K562 treated with DMSO at 1 percent for 48 hours (cell line): ENCODE measurements around the gene GID4. TPM values are rescaled to one million over a fixed set of nuclear protein-coding genes. Genes with fewer than 3 reads are reported as not detected.

Source experiments
- total RNA-seq: library from RNA; unstranded; fragments of 300-600 nt; gene quantifications from 2 replicates; pipeline ENCODE4 v1.2.3, GENCODE V29; 2022; ENCODE audit warnings: low replicate concordance; ENCODE audit errors: extremely low read depth

GID4 gene
- total RNA-seq: not detected in 2 replicates

GRCh38 chr17:18038861-18039534 lies at the start of gene GID4, which contains the start of gene ATPAF2:
TSS of gene GID4 (plus strand) at chr17:18039408. CDS start at chr17:18039465, 57 bp downstream.
TSS of gene ATPAF2 (minus strand) at chr17:18039168. CDS start at chr17:18039013, 155 bp downstream.

DNA sequence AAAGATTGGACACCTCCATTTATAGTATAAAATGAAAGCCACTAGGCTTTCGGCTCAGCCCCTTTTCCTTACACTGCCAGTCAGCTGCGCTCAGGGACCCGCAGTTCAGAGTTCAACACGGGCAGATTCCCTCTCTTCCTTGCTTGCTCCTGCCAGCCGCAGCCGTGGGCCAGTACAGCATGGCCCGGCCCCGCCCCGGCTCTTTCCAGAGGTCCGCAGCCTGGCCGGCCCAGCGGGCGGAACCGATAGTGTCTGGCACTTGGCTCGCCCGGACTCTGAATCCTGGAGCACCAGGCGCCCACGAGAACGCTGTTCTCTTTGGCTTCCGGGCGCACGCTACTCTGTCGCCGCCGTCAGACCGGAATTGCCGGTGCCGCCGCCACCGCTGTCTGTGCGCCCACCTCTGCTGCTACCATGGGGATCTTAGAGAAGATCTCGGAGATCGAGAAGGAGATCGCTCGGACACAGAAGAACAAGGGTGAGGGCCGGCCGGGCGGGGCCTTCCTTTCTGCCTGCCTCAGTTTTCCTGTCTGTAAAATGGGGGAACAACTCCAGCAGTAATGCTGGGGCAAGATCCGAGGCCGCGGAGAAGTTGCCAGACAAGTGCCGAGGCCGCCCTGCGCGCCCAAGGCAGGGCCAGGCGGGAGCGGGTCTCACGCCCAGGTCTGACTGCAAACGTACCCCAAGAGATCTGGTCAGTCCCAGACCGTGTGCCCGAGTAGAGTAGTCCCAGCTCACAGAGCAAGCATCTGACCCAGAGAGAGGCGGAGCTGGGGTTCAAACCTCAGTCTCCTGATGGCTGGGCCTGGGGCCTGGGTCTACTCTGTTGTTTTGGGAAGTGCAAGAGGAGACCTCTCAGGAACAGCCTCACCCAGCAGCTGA lies 48.6 kb downstream of the GID4 start, which contains the start of gene DRG2:
Gene DRG2 (plus strand): TSS at position 339 of the 882 bp plus-strand sequence. CDS start 76 bp downstream, at position 415.

GRCh38 chr17:18108401-18109312 lies 69.4 kb downstream of the GID4 start, which contains the start of gene MYO15A:
TSS of gene MYO15A (plus strand) at chr17:18108756. CDS start at chr17:18118801, 10,045 bp downstream.

Other genes starting within 250 kb of the GID4 start
- gene SREBF1, start 202.4 kb upstream of the GID4 start, total RNA-seq: not detected in 2 replicates
- gene TOM1L2, start 67.0 kb upstream of the GID4 start, total RNA-seq: not detected in 2 replicates
- not detected in 2 replicates for gene DRC3, start 66.5 kb upstream of the GID4 start, total RNA-seq
- gene ATPAF2, start 240 bp upstream of the GID4 start, total RNA-seq: not detected in 2 replicates
- gene DRG2, start 48.5 kb downstream of the GID4 start, total RNA-seq: not detected in 2 replicates
- not detected in 2 replicates for gene MYO15A, start 69.3 kb downstream of the GID4 start, total RNA-seq
- not detected in 2 replicates for gene ALKBH5, start 144.4 kb downstream of the GID4 start, total RNA-seq
- gene LLGL1, start 186.2 kb downstream of the GID4 start, total RNA-seq: not detected in 2 replicates
- gene FLII, start 219.3 kb downstream of the GID4 start, total RNA-seq: 710 TPM in 1 of 2 replicates, not detected in the other
- not detected in 2 replicates for gene MIEF2, start 221.3 kb downstream of the GID4 start, total RNA-seq